Measurements from ENCODE around the gene THEM5.

DNA sequence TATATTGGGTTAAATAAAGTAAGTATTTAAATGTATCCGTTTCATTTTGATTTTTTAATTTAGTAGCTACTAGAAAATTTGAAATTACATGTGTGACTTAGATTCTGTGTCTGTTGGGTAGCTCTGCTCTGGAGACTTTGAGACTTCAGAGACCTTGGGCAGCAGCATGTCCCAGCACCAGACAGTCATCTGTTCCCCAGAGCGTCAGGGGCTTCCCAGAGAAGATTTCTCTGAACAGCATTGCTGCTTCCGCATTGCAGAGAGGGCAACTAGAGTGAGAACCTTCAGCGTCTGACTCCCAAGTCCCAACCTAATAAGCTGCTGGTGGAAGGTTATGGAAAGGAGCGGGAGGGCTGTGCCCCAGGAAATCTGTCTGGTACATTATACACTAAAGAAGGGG, 54.9 kb downstream of the THEM5 start:
- TF ChIP-seq, protein P1, sequence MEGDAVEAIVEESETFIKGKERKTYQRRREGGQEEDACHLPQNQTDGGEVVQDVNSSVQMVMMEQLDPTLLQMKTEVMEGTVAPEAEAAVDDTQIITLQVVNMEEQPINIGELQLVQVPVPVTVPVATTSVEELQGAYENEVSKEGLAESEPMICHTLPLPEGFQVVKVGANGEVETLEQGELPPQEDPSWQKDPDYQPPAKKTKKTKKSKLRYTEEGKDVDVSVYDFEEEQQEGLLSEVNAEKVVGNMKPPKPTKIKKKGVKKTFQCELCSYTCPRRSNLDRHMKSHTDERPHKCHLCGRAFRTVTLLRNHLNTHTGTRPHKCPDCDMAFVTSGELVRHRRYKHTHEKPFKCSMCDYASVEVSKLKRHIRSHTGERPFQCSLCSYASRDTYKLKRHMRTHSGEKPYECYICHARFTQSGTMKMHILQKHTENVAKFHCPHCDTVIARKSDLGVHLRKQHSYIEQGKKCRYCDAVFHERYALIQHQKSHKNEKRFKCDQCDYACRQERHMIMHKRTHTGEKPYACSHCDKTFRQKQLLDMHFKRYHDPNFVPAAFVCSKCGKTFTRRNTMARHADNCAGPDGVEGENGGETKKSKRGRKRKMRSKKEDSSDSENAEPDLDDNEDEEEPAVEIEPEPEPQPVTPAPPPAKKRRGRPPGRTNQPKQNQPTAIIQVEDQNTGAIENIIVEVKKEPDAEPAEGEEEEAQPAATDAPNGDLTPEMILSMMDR (IDR thresholded peaks at IDR 0.05) = no peak
- TF ChIP-seq POLR2A (IDR thresholded peaks at IDR 0.05) = no peak
